H1 (cell line): ENCODE measurements around the gene SPDYE3.

Experiments
- CBX5 ChIP-seq: fragments of 300-800, 300-1000 bp; sonication (generic); IDR thresholded peaks from 2 replicates; pipeline ENCODE4 v1.7.1; 2016; ENCODE audit warnings: antibody characterized with exemption, low read length, low read depth
- CTCF ChIP-seq, 3 experiments: IDR thresholded peaks; 1 replicate in 2 of 3; 2 replicates in 1 of 3; pipeline versions ENCODE4 v1.5.1 to v1.6.1; 2011; ENCODE audit warnings: low read length in 3 of 3, mild to moderate bottlenecking in 3 of 3, inconsistent platforms in 2 of 3, low read depth in 1 of 3, moderate library complexity in 1 of 3; ENCODE audit not compliant: insufficient read depth in 1 of 3; ENCODE audit errors: control extremely low read depth in 1 of 3
- EGR1 ChIP-seq: IDR thresholded peaks from 2 replicates; pipeline ENCODE4 v1.6.1; 2011; ENCODE audit warnings: low read depth, low read length, borderline replicate concordance
- EP300 ChIP-seq, 2 experiments: IDR thresholded peaks; 1 replicate in 1 of 2; 2 replicates in 1 of 2; pipeline ENCODE4 v1.6.1; 2011 to 2012; ENCODE audit warnings: low read depth in 2 of 2, low read length in 2 of 2, mild to moderate bottlenecking in 2 of 2, borderline replicate concordance in 1 of 2, inconsistent platforms in 1 of 2, moderate library complexity in 1 of 2
- EZH2 ChIP-seq: fragments of 200-600 bp; sonication (generic); IDR thresholded peaks from 2 replicates; pipeline ENCODE4 v1.7.1; 2012; ENCODE audit warnings: low read depth, mild to moderate bottlenecking, moderate library complexity, low read length, inconsistent platforms; ENCODE audit not compliant: severe bottlenecking
- FOSL1 ChIP-seq: IDR thresholded peaks from 2 replicates; pipeline ENCODE4 v1.6.1; 2011; ENCODE audit warnings: mild to moderate bottlenecking, low read depth, low read length, moderate library complexity; ENCODE audit not compliant: insufficient read depth
- POLR2A ChIP-seq, 2 experiments: IDR thresholded peaks; 1 replicate in 1 of 2; 2 replicates in 1 of 2; pipeline ENCODE4 v1.6.1; 2011; ENCODE audit warnings: low read depth in 2 of 2, low read length in 2 of 2, mild to moderate bottlenecking in 2 of 2; ENCODE audit errors: control extremely low read depth in 1 of 2
- RXRA ChIP-seq: IDR thresholded peaks from 2 replicates; pipeline ENCODE4 v1.6.1; 2011; ENCODE audit warnings: low read depth, mild to moderate bottlenecking, low read length, moderate library complexity; ENCODE audit not compliant: insufficient read depth
- TF ChIP-seq, protein P1 (sequence below): IDR thresholded peaks from 2 replicates; pipeline ENCODE4 v1.6.1; 2011; ENCODE audit warnings: low read length, improper control_type of control experiment

DNA sequence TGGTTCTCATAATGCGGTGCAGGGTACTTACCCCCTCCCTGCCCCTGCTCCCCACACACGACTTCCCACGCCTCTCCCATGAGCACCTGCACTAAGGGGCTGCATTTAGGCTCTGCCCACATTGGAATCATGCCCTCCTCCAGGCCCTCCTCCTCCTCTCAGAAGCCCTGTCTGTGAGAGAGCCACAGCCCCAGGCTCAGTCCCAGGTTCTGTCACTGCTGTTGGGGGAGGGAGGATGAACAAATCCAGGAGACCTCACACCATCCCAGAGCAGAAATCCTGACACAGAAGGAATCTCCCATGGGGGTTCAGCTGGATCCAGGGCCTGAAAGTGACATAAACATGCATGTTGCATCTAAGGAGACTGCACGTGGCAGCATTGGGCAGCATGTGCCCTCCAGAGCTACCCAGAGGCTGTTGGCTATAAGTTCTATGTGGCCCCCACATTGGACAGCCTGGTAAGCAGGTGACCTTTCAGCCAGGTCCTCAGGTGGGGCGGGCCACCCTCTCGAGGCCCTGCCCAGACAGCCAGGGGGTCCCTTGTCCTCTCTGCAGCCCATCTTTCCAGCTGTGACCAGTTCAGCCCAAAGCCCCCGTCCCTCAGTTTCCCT is 64.2 kb downstream of the SPDYE3 start:
- TF ChIP-seq CTCF (IDR thresholded peaks at IDR 0.05; ENCODE audit: control extremely low read depth in 1 of 3, insufficient read depth in 1 of 3, low read depth in 1 of 3, low read length in 3 of 3) (no peak), FOSL1 (no peak), EZH2 (no peak), POLR2A (IDR thresholded peaks at IDR 0.05; ENCODE audit: control extremely low read depth in 1 of 2, low read depth in 2 of 2, low read length in 2 of 2) (no peak), CBX5 (no peak), EGR1 (no peak), RXRA (no peak), EP300 (IDR thresholded peaks at IDR 0.05; ENCODE audit: borderline replicate concordance in 1 of 2, low read depth in 2 of 2, low read length in 2 of 2) (no peak)
- TF ChIP-seq, protein P1, sequence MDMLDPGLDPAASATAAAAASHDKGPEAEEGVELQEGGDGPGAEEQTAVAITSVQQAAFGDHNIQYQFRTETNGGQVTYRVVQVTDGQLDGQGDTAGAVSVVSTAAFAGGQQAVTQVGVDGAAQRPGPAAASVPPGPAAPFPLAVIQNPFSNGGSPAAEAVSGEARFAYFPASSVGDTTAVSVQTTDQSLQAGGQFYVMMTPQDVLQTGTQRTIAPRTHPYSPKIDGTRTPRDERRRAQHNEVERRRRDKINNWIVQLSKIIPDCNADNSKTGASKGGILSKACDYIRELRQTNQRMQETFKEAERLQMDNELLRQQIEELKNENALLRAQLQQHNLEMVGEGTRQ = no peak
